ENCODE results near the gene KDELR1. TPM values are rescaled to one million over a fixed set of nuclear protein-coding genes. Genes with fewer than 3 reads are reported as not detected.
A peak's percentile ranks its signal among the peaks of the same experiment; 100 is the strongest.

The KDELR1 gene
- total RNA-seq, 3 donors from 2014 or later: 144 to 214 (median 200) TPM

DNA sequence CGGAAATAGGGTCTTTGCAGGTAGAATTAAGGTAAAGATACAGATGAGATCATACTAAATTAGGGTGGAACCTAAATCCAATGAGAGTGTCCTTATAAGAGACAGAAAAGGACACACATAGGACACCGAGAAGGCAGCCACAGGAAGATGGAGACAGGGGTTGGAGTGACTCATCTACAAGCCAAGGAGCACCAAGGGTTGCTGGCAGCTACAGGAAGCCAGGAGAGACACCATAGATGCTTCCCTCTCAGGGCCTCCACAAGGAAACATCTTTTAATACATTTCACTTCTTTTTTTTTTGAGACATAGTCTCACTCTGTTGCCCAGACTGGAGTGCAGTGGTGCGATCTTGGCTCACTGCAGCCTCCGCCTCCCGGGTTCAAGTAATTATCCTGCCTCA is 37.7 kb downstream of the KDELR1 start:
- no peaks in the 10 kb centered on the region for H3K36me3 ChIP-seq (ENCODE audit: low read depth)
- TF ChIP-seq, protein P1, sequence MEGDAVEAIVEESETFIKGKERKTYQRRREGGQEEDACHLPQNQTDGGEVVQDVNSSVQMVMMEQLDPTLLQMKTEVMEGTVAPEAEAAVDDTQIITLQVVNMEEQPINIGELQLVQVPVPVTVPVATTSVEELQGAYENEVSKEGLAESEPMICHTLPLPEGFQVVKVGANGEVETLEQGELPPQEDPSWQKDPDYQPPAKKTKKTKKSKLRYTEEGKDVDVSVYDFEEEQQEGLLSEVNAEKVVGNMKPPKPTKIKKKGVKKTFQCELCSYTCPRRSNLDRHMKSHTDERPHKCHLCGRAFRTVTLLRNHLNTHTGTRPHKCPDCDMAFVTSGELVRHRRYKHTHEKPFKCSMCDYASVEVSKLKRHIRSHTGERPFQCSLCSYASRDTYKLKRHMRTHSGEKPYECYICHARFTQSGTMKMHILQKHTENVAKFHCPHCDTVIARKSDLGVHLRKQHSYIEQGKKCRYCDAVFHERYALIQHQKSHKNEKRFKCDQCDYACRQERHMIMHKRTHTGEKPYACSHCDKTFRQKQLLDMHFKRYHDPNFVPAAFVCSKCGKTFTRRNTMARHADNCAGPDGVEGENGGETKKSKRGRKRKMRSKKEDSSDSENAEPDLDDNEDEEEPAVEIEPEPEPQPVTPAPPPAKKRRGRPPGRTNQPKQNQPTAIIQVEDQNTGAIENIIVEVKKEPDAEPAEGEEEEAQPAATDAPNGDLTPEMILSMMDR (IDR thresholded peaks at IDR 0.05): no peak
- intact Hi-C loops (cut with DNase I, micrococcal nuclease): no loop called here
- H3K9me3 ChIP-seq: no peaks in the 10 kb centered on the region
- ATAC-seq (no peak), DNase-seq (no peak)
- no peaks in the 10 kb centered on the region for H3K4me1 ChIP-seq (ENCODE audit: low read depth)
- no peak overlapping the region for H3K4me3 ChIP-seq

DNA sequence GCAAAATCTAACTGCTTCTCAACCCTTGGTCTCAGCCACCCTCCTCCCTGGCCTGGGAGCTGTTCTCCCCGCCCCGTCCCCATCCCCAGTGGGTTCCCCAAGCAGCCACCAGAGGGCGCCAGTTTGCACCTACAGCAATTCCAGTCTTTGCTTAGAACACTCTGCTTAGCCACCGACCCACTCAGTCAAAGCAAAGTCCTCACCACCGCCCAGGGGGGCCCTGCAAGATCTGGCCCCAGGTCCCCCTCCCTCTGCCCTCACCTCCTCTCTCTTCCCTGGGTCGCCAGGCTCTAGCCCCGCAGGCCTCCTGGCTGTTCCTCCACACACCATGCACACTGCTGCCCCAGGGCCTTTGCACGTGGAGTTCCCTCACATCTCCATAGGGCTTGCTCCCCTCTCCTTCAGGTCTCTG is 40.0 kb downstream of the KDELR1 start:
- ATAC-seq (peak; percentile 97), DNase-seq (peak; percentile 79 to 90 (median 90))
- Histone ChIP-seq H3K9me3 (no peaks in the 10 kb centered on the region), H3K4me1 (ENCODE audit: low read depth) (no peaks in the 10 kb centered on the region), H3K4me3 (no peak overlapping the region), H3K36me3 (ENCODE audit: low read depth) (no peaks in the 10 kb centered on the region)
- TF ChIP-seq, protein P1 (IDR thresholded peaks at IDR 0.05): peak; percentile 84
- intact Hi-C loops (cut with DNase I, micrococcal nuclease): no loop called here

DNA sequence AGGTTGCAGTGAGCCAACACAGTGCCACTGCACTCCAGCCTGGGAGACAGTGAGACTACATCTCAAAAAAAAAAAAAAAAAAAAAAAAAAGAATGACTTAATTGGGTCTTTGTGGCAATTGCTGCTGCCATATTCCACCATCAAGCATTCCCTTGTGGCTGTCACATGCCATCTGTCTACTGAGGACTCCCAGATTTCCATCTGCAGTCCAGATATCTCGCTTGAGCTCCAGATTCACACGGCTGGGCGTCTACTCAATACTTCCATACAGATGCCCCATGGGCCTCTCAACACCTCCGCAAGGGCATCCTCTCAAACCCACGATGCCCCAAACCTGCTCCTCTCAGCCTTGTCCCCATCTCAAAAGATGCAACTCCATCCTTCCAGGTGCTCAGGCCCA is 40.5 kb downstream of the KDELR1 start:
- intact Hi-C loops (cut with DNase I, micrococcal nuclease): no loop called here
- no peak for ATAC-seq
- Histone ChIP-seq H3K4me3 (no peak overlapping the region), H3K4me1 (ENCODE audit: low read depth) (no peaks in the 10 kb centered on the region), H3K9me3 (no peaks in the 10 kb centered on the region), H3K36me3 (ENCODE audit: low read depth) (no peaks in the 10 kb centered on the region)
- no peak for DNase-seq
- TF ChIP-seq, protein P1 (IDR thresholded peaks at IDR 0.05): no peak

DNA sequence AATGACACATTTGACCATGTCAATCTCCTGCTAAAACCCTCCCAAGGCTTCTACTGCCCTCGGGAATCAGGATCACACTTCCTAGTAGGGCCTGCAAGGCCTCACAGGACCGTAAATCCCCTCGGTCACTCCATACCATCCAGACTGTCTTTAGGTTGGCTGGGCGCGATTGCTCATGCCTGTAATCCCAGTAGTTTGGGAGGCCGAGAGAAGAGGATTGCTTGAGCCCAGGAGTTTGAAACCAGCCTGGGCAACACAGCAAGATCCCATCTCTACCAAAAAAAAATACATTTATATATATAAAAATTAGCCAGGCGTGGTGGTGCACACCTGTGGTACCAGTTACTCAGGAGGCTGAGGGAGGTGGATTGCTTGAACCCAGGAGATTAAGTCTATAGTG is 42.6 kb downstream of the KDELR1 start:
- TF ChIP-seq, protein P1 (IDR thresholded peaks at IDR 0.05): no peak
- H3K36me3 ChIP-seq (ENCODE audit: low read depth): no peaks in the 10 kb centered on the region
- H3K9me3 ChIP-seq: no peaks in the 10 kb centered on the region
- DNase-seq: no peak
- H3K4me3 ChIP-seq: no peak overlapping the region
- H3K4me1 ChIP-seq (ENCODE audit: low read depth): no peaks in the 10 kb centered on the region
- no peak for ATAC-seq
- intact Hi-C loops (cut with DNase I, micrococcal nuclease): no loop called here

DNA sequence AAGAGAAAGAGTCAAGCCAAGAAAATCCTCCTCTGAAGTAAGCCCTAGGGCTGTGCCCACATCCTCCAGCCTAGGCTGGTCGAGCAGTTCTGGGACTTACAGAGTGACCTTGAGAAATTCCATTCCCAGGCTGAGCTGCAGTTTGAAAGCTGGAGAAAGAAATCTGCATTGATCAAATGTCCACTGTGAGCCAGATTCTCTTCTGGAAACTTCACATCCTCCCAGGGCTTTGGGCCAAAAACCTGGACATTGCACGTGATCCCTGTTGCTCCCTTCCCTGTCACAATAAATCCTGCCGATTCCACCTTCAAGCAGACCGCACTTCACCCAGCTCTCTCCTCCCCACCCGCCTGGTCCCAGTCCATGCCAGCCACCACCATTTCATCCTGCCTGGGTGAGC is 43.3 kb downstream of the KDELR1 start:
- TF ChIP-seq, protein P1 (IDR thresholded peaks at IDR 0.05): no peak
- ATAC-seq: no peak
- H3K4me1 ChIP-seq (ENCODE audit: low read depth): no peaks in the 10 kb centered on the region
- H3K36me3 ChIP-seq (ENCODE audit: low read depth): no peaks in the 10 kb centered on the region
- DNase-seq: no peak
- intact Hi-C loops (cut with DNase I, micrococcal nuclease): no loop called here
- H3K4me3 ChIP-seq: no peak overlapping the region
- no peaks in the 10 kb centered on the region for H3K9me3 ChIP-seq

DNA sequence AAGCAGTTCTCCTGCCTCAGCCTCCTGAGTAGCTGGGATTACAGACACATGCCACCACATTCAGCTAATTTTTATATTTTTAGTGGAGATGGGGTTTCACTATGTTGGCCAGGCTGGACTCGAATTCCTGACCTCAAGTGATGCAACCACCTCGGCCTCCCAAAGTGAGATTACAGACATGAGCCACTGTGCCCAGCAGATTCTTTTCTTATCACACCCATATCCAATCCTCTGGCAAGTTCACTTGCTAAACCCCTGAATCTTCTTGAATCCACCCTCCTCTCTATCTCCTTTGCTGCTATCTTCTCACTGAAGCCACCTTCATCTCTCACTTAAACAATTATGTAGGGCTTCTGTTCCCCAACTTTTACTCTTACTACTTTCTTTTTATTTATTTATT is 45.2 kb downstream of the KDELR1 start:
- TF ChIP-seq, protein P1 (IDR thresholded peaks at IDR 0.05): no peak
- Histone ChIP-seq H3K4me3 (no peak overlapping the region), H3K4me1 (ENCODE audit: low read depth) (no peaks in the 10 kb centered on the region), H3K9me3 (no peaks in the 10 kb centered on the region), H3K36me3 (ENCODE audit: low read depth) (no peaks in the 10 kb centered on the region)
- ATAC-seq (no peak), DNase-seq (no peak)
- intact Hi-C loops (cut with DNase I, micrococcal nuclease): no loop called here

All from mucosa of descending colon (tissue), 3 donors.